ENCODE measurements around the gene PAFAH2.

The PAFAH2 gene

DNA sequence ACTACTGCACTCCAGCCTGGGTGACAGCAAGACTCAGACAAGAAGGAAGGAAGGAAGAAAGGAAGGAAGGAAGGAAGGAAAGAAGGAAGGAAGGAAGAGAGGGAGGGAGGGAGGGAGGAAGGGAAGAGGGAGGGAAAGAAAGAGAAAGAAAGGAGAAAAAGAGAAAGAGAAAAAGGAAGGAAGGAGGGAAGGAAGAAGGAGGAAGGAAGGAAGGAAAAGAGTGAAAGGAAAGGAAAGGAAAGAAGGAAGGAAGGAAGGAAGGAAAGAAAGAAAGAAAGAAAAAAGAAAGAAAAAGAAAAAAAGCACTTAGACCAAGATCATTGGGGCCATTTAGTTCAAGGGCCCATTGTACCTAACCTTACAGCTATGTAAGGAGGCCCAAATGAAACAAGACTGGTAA, 42.3 kb downstream of the PAFAH2 start:
- in situ Hi-C loops (cut with HindIII; ENCODE audit: low sequenced_read_pairs), result no loop called here
- no peak for DNase-seq (ENCODE audit: low read depth, low spot score)
- TF ChIP-seq, protein P1, sequence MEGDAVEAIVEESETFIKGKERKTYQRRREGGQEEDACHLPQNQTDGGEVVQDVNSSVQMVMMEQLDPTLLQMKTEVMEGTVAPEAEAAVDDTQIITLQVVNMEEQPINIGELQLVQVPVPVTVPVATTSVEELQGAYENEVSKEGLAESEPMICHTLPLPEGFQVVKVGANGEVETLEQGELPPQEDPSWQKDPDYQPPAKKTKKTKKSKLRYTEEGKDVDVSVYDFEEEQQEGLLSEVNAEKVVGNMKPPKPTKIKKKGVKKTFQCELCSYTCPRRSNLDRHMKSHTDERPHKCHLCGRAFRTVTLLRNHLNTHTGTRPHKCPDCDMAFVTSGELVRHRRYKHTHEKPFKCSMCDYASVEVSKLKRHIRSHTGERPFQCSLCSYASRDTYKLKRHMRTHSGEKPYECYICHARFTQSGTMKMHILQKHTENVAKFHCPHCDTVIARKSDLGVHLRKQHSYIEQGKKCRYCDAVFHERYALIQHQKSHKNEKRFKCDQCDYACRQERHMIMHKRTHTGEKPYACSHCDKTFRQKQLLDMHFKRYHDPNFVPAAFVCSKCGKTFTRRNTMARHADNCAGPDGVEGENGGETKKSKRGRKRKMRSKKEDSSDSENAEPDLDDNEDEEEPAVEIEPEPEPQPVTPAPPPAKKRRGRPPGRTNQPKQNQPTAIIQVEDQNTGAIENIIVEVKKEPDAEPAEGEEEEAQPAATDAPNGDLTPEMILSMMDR (IDR thresholded peaks at IDR 0.05; ENCODE audit: low read depth, low read length), result no peak
- no peak overlapping the region for H3K4me3 ChIP-seq (ENCODE audit: low read depth, low read length)

DNA sequence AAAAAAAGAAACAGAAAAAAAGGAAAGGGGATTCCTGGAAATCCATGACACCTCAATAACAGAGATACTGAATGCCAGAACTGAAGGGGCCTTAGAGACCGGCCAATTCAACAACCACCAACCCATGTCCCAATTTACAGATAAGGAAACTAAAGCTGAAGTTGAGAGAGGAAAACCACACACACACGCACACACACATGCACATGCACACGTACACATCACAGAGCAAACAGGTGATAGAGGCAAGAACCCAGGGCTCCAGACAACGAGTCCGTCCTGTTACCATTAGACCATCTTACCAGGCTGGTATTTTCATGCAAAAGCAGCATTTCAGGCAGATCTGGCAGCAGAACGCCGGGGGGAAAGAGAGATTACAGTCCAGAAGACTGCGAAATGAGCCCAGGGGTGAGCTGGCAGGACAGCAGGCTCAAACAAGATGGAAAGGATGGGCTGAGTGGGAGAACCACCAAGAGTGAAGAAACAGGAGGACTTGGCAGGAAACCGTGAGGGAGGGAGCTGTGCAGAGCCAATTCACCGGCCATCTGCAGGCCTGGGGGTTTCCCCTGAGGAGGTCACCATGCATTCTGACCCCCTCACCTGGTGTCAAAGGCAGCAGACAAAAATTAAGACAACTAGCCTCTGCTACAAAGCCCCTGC, 43.5 kb downstream of the PAFAH2 start:
- no peak overlapping the region for H3K4me3 ChIP-seq (ENCODE audit: low read depth, low read length)
- no peak for DNase-seq (ENCODE audit: low read depth, low spot score)
- TF ChIP-seq, protein P1 (IDR thresholded peaks at IDR 0.05; ENCODE audit: low read depth, low read length), result no peak
- in situ Hi-C loops (cut with HindIII; ENCODE audit: low sequenced_read_pairs), result no loop called here

DNA sequence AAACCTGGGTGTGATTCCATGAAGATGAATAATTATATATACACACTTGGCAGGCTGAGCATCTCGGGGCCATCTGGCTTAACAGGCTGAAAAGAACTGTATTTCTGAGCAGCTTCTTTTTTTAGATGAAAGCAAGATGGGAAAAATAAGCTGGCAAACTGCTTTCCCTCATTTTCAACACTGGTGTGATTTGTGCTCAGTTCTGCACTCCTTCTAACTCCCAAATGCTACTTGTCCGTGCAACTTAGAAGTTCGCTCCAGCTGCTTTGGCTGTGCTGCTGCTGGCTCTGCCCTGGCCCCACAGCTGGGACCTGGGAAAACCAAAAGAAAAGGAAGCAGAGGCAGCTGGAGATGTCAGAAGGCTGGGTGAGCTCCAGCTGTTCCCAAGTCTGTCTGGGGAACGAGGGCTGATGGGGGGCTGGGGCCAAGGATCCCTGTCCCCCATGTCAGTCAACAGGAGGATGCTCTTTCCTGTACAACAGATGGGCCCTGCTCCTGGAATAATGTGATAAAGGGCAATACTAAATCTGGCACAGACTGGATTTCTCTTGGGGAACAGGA, 44.9 kb downstream of the PAFAH2 start:
- TF ChIP-seq, protein P1 (IDR thresholded peaks at IDR 0.05; ENCODE audit: low read depth, low read length), result no peak
- DNase-seq (ENCODE audit: low read depth, low spot score), result peak; percentile 5
- no peak overlapping the region for H3K4me3 ChIP-seq (ENCODE audit: low read depth, low read length)
- in situ Hi-C loops (cut with HindIII; ENCODE audit: low sequenced_read_pairs), result no loop called here

- H3K4me3 ChIP-seq (ENCODE audit: low read depth, low read length), result no peak overlapping the region
- no peak for DNase-seq (ENCODE audit: low read depth, low spot score)
- TF ChIP-seq, protein P1 (IDR thresholded peaks at IDR 0.05; ENCODE audit: low read depth, low read length), result no peak
- in situ Hi-C loops (cut with HindIII; ENCODE audit: low sequenced_read_pairs), result no loop called here
These were observed 49.2 kb downstream of the PAFAH2 start for GRCh38 chr1:25948641-25949040.

DNA sequence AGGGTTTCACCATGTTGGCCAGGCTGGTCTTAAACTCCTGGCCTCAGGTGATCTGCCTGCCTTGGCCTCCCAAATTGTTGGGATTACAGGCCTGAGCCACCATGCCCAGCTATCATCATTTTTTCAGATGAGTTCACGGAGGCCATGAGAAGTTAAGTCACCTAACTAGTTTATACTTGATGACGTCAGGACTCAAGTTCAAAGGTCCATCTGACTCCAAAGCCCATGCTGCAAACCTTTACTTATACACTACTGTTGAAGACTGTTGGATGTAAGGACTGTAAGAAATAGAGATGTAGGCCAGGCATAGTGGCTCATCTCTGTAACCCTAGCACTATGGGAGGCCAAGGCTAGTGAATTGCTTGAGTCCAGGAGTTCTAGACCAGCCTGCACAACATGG, 50.8 kb downstream of the PAFAH2 start:
- no peak overlapping the region for H3K4me3 ChIP-seq (ENCODE audit: low read depth, low read length)
- in situ Hi-C loops (cut with HindIII; ENCODE audit: low sequenced_read_pairs), result no loop called here
- DNase-seq (ENCODE audit: low read depth, low spot score), result no peak
- TF ChIP-seq, protein P1 (IDR thresholded peaks at IDR 0.05; ENCODE audit: low read depth, low read length), result no peak

GRCh38 chr1:25945761-25946160, 52.1 kb downstream of the PAFAH2 start:
- in situ Hi-C loops (cut with HindIII; ENCODE audit: low sequenced_read_pairs), result no loop called here
- no peak overlapping the region for H3K4me3 ChIP-seq (ENCODE audit: low read depth, low read length)
- no peak for DNase-seq (ENCODE audit: low read depth, low spot score)

More at GRCh38 chr1:25945761-25946160, 52.1 kb downstream of the PAFAH2 start:
- TF ChIP-seq, protein P1 (IDR thresholded peaks at IDR 0.05; ENCODE audit: low read depth, low read length), result no peak

Measured in astrocyte of the spinal cord (primary cell).